ENCODE measurements around the gene ZNF605. TPM values are rescaled to one million over a fixed set of nuclear protein-coding genes. Genes with fewer than 3 reads are reported as not detected.

ZNF605 gene
- total RNA-seq, 4 donors from 2014 or later = 4.5 to 21.3 (median 10.3) TPM

GRCh38 chr12:132936163-132936562, 19.9 kb downstream of the ZNF605 start:
- no peak for DNase-seq
- in situ Hi-C loops (cut with MboI; ENCODE audit: low pct_ligation_motif_present in 1 of 4, low pct_unique_long_range_greater_than_20kb in 1 of 4, low sequenced_read_pairs in 3 of 4) (no loop called here), intact Hi-C loops (cut with DNase I; ENCODE audit: low total_unique reads) (no loop called here)
- 94 to 100% methylated on average over 2 of the region's 2 CpGs for WGBS, 2 donors (ENCODE audit: low coverage in 1 of 2)
- Histone ChIP-seq H3K4me3 (no peak overlapping the region), H3K9me3 (peaks cover 51 to 75% of the 10 kb centered on the region in 2 donors), H3K27me3 (no peaks in the 10 kb centered on the region), H3K27ac (no peak overlapping the region), H3K36me3 (peaks cover 0 to 25% (median 5%) of the 10 kb centered on the region in 4 donors), H3K4me1 (no peaks in the 10 kb centered on the region)
- no peak for TF ChIP-seq POLR2AphosphoS5 (IDR thresholded peaks at IDR 0.05)
- no peak for TF ChIP-seq EP300 (IDR thresholded peaks at IDR 0.05; ENCODE audit: low read depth)
- no peak for TF ChIP-seq CTCF (IDR thresholded peaks at IDR 0.05)
- no peak for TF ChIP-seq POLR2A (IDR thresholded peaks at IDR 0.05)

GRCh38 chr12:132926415-132926833, 29.7 kb downstream of the ZNF605 start:
- Histone ChIP-seq H3K4me1 (no peaks in the 10 kb centered on the region), H3K36me3 (peaks cover 0 to 62% (median 30%) of the 10 kb centered on the region in 4 donors), H3K9me3 (peaks cover 94 to 99% of the 10 kb centered on the region in 2 donors), H3K27ac (no peak overlapping the region), H3K4me3 (no peak overlapping the region), H3K27me3 (no peaks in the 10 kb centered on the region)
- intact Hi-C loops (cut with DNase I; ENCODE audit: low total_unique reads) (no loop called here), in situ Hi-C loops (cut with MboI; ENCODE audit: low pct_ligation_motif_present in 1 of 4, low pct_unique_long_range_greater_than_20kb in 1 of 4, low sequenced_read_pairs in 3 of 4) (no loop called here)
- 96% methylated on average over 6 of the region's 6 CpGs for WGBS, 2 donors (ENCODE audit: low coverage in 1 of 2)
- DNase-seq = no peak
- no peak for TF ChIP-seq POLR2AphosphoS5 (IDR thresholded peaks at IDR 0.05)
- TF ChIP-seq CTCF (IDR thresholded peaks at IDR 0.05) = no peak
- TF ChIP-seq POLR2A (IDR thresholded peaks at IDR 0.05) = no peak
- no peak for TF ChIP-seq EP300 (IDR thresholded peaks at IDR 0.05; ENCODE audit: low read depth)

- intact Hi-C loops (cut with DNase I; ENCODE audit: low total_unique reads) = no loop called here
These were observed 30.3 kb downstream of the ZNF605 start for GRCh38 chr12:132925597-132926414.

More at GRCh38 chr12:132925597-132926414, 30.3 kb downstream of the ZNF605 start:
- Histone ChIP-seq H3K27ac (no peak overlapping the region), H3K4me1 (no peaks in the 10 kb centered on the region), H3K36me3 (peaks cover 0 to 60% (median 27%) of the 10 kb centered on the region in 4 donors), H3K4me3 (no peak overlapping the region), H3K9me3 (peaks cover 95 to 99% of the 10 kb centered on the region in 2 donors), H3K27me3 (no peaks in the 10 kb centered on the region)
- DNase-seq = no peak
- TF ChIP-seq POLR2A (IDR thresholded peaks at IDR 0.05) (no peak), POLR2AphosphoS5 (IDR thresholded peaks at IDR 0.05) (no peak), EP300 (IDR thresholded peaks at IDR 0.05; ENCODE audit: low read depth) (no peak), CTCF (IDR thresholded peaks at IDR 0.05) (no peak)
- in situ Hi-C loops (cut with MboI; ENCODE audit: low pct_ligation_motif_present in 1 of 4, low pct_unique_long_range_greater_than_20kb in 1 of 4, low sequenced_read_pairs in 3 of 4) = no loop called here
- 96 to 97% methylated on average over 8 of the region's 8 CpGs for WGBS, 2 donors (ENCODE audit: low coverage in 1 of 2)
